ENCODE measurements around the gene PSENEN. TPM values are rescaled to one million over a fixed set of nuclear protein-coding genes. Genes with fewer than 3 reads are reported as not detected.

PSENEN gene
- total RNA-seq, 4 donors from 2014 or later, result 22.2 to 45.8 (median 38.3) TPM

- intact Hi-C loops (cut with DNase I; ENCODE audit: low total_unique reads) (loop anchor here (2.0 to 10.0 kb wide), 4 partner anchors 38 to 1336 kb away; partner anchors contain the start of genes FXYD7, OVOL3, POLR2I and TBCB), in situ Hi-C loops (cut with MboI; ENCODE audit: low sequenced_read_pairs in 4 of 4) (no loop called here)
- Histone ChIP-seq H3K9me3 (no peaks in the 10 kb centered on the region), H3K36me3 (peaks cover 0 to 33% of the 10 kb centered on the region in 2 donors), H3K4me3 (peak overlapping the region; percentile 52 to 86 (median 71)), H3K27me3 (no peaks in the 10 kb centered on the region), H3K4me1 (peaks cover 22 to 31% of the 10 kb centered on the region in 2 donors), H3K27ac (peak overlapping the region; percentile 77 to 86 (median 82))
- ATAC-seq (no peak), DNase-seq (no peak)
- TF ChIP-seq CTCF (IDR thresholded peaks at IDR 0.05 in 4 of 5, conservative IDR thresholded peaks at IDR 0.05 in 1 of 5) (peak in 1 of 5 experiments; percentile 2), POLR2A (IDR thresholded peaks at IDR 0.05) (no peak)
These were observed 4.3 kb upstream of the PSENEN start for GRCh38 chr19:35741203-35741515.

DNA sequence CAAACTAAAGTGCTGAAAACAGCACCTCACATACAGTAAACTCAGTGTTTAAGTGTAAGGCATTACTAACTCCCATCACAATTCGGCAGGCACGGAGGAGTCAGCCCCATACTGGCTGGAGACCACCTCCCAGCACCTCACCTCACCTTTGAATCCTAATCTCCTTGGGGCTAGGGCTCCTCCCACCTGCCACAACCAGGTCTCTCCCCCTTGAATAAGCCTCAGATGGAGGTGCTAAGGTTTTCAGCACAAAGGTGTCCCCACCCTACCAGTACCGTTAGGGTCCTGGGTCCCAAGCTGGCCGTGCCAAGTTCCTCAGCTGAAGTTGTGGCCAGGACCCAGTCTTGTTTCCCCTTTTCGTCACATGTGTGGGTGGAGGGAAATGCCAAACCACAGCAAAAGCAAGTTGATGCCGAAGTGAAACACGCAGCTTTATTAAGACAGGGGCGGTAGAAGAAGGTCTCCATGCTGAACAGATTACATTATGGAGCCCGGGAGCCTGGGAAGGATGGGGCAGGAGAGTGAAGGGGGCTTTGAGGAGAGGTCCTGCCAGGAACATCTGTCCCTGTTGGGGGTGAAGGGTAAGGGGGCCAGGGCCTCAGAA is 3.2 kb upstream of the PSENEN start, which contains the start of gene IGFLR1:
Gene IGFLR1 (minus strand): TSS at position 332 of the 604 bp plus-strand sequence. CDS start 1,272 bp downstream, outside the sequence.
- ATAC-seq (no peak), DNase-seq (no peak)
- peaks cover 0 to 23% of the 10 kb centered on the region in 2 donors for H3K36me3 ChIP-seq
- no peaks in the 10 kb centered on the region for H3K9me3 ChIP-seq
- in situ Hi-C loops (cut with MboI; ENCODE audit: low sequenced_read_pairs in 4 of 4), result no loop called here
- peak within 1 kb of the TSS in 2 of 4 donors; percentile 52 to 70 for H3K4me3 ChIP-seq
- intact Hi-C loops (cut with DNase I; ENCODE audit: low total_unique reads), result loop anchor here (5.0 to 10.0 kb wide), 3 partner anchors 373 to 1335 kb away; partner anchors contain the start of genes FXYD7, OVOL3, POLR2I and TBCB
- peaks cover 25 to 40% of the 10 kb centered on the region in 2 donors for H3K4me1 ChIP-seq
- no peak for TF ChIP-seq POLR2A (IDR thresholded peaks at IDR 0.05)
- TF ChIP-seq CTCF (IDR thresholded peaks at IDR 0.05 in 4 of 5, conservative IDR thresholded peaks at IDR 0.05 in 1 of 5), result no peak
- peak within 1 kb of the TSS; percentile 15 to 86 (median 80) for H3K27ac ChIP-seq
- no peaks in the 10 kb centered on the region for H3K27me3 ChIP-seq

GRCh38 chr19:35743640-35744429 is 1.6 kb upstream of the PSENEN start:
- in situ Hi-C loops (cut with MboI; ENCODE audit: low sequenced_read_pairs in 4 of 4) (no loop called here), intact Hi-C loops (cut with DNase I; ENCODE audit: low total_unique reads) (loop anchor here (1.0 to 10.0 kb wide), 4 partner anchors 187 to 1333 kb away; partner anchors contain the start of genes FXYD7, OVOL3, POLR2I and TBCB)
- H3K36me3 ChIP-seq, result peaks cover 0 to 7% of the 10 kb centered on the region in 2 donors
- H3K27ac ChIP-seq, result peak overlapping the region in 3 of 4 donors; percentile 97 to 99 (median 99)
- H3K9me3 ChIP-seq, result no peaks in the 10 kb centered on the region
- TF ChIP-seq POLR2A (IDR thresholded peaks at IDR 0.05) (no peak), CTCF (IDR thresholded peaks at IDR 0.05 in 4 of 5, conservative IDR thresholded peaks at IDR 0.05 in 1 of 5) (no peak)
- DNase-seq, result no peak
- peak overlapping the region in 3 of 4 donors; percentile 83 to 96 (median 90) for H3K4me3 ChIP-seq
- no peaks in the 10 kb centered on the region for H3K27me3 ChIP-seq
- H3K4me1 ChIP-seq, result peaks cover 29 to 42% of the 10 kb centered on the region in 2 donors
- ATAC-seq, result no peak

DNA sequence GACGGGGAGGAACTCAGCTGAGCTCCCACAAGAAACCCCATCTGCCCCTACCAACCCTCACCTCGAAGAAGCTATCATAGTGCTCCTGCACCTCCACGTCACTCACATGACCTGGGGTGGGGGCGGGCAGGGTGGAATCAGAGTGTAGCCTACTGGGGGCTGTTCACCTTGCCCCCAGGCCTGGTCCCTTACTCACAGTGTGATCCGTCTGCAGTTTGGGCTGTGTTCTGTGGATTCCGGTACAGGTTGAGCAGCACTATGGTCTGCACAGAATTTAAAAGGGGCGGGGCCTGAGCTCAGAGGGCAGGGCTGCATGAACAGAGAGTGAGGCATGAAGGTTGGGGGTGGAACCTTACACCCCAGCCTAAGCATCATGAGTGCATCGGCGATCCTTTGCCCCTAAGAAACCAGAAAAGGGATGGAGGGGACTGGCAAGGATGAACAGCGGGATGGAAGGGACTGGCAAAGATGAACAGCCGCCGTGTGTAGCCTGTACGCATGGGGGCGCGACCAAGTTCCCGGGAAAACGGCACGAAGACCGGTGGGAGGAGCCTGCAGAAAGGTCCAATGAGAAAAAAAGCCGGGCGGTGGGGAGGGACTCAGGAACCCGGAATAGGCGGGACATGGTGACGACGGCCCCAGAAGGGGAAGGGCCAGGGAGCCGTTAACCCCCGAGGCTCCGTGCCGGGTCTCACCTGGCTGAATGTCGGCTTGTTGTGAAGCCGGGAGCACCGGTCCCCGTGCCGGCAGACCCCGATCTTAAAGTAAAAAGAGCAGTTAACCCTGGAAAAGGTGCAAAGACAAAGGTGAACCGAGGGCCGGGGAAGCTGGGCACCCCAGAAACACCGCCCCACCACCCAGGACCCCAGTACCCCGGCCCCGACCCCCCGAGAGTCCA is 772 bp upstream of the PSENEN start:
- peaks cover 33 to 47% of the 10 kb centered on the region in 2 donors for H3K4me1 ChIP-seq
- no peaks in the 10 kb centered on the region for H3K27me3 ChIP-seq
- TF ChIP-seq CTCF (IDR thresholded peaks at IDR 0.05 in 4 of 5, conservative IDR thresholded peaks at IDR 0.05 in 1 of 5) (peak in 4 of 5 experiments; percentile 29 to 53 (median 47)), POLR2A (IDR thresholded peaks at IDR 0.05) (no peak)
- peak overlapping the region; percentile 97 to 99 (median 99) for H3K27ac ChIP-seq
- in situ Hi-C loops (cut with MboI; ENCODE audit: low sequenced_read_pairs in 4 of 4) (no loop called here), intact Hi-C loops (cut with DNase I; ENCODE audit: low total_unique reads) (loop anchor here (1.0 to 10.0 kb wide), 5 partner anchors 27 to 1333 kb away; partner anchors contain the start of genes FXYD7, OVOL3, POLR2I and TBCB)
- ATAC-seq, result peak; percentile 68 to 71
- H3K4me3 ChIP-seq, result peak overlapping the region; percentile 78 to 96 (median 86)
- H3K9me3 ChIP-seq, result no peaks in the 10 kb centered on the region
- peaks cover 0 to 5% of the 10 kb centered on the region in 2 donors for H3K36me3 ChIP-seq
- DNase-seq, result peak; percentile 95 to 96

Measured in gastrocnemius medialis (tissue), 4 donors.